GM18870 (cell line): ENCODE data around the gene FBRSL1.
A peak's percentile ranks its signal among the peaks of the same experiment; 100 is the strongest.
"Not testable (repeated sequence)": the region's sequence is repeated elsewhere in the genome, so short reads cannot be mapped to it uniquely, and the experiment has no call there.

Experiments used
- ATAC-seq: cut with Tn5 transposase; IDR thresholded peaks from one replicate; pipeline ENCODE4 v1.9.1; 2021; ENCODE audit warnings: moderate library complexity; ENCODE audit not compliant: unreplicated experiment

FBRSL1 gene

DNA sequence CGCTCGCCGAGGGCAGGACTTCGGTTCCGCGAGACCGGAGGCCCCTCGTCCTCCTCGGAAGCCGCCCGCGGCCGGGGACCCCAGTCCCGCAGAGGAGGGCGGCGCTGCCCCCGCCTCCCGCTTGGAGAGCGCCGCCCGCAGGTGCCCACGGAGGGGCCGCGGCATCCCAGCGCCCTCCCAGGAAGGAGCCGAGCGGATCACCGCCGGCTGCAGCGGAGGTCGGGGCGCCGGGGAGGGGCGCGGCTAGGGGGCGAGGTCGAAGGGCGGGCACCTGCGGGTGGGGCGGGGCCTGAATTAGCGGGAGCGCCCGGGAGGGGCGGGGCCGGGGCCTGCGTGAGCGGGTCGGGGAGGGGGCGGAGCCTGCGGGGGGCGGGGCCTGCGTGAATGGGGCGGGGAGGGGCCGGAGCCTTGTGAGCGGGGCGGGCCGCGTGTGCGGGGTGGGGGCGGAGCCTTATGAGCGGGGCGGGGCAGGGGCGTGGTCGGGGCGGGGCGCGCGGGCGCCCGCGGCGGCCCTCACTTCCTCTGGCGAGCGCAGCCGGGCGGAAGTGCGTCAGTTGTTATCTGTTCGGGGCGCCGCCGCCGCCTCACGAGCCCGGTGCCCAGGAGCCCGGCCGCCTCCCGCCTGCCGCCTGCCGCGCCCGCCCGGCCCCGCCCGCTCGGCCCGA, at the start of gene FBRSL1:
FBRSL1 (plus strand) TSS at position 550 of the 665 bp plus-strand sequence.
- ATAC-seq = no peak

DNA sequence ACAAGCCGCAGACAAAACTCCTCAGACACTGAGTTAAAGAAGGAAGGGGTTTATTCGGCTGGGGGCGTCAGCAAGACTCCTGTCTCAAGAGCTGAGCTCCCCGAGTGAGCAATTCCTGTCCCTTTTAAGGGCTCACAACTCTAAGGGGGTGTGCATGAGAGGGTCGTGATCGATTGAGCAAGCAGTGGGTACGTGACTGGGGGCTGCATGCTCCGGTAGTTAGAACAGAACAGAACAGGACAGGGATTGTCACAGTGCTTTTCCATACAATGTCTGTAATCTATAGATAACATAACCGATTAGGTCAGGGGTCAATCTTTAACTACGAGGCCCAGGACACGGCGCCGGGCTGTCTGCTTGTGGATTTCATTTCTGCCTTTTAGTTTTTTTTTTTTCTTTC, 49.5 kb upstream of the FBRSL1 start:
- not testable (repeated sequence) for ATAC-seq

DNA sequence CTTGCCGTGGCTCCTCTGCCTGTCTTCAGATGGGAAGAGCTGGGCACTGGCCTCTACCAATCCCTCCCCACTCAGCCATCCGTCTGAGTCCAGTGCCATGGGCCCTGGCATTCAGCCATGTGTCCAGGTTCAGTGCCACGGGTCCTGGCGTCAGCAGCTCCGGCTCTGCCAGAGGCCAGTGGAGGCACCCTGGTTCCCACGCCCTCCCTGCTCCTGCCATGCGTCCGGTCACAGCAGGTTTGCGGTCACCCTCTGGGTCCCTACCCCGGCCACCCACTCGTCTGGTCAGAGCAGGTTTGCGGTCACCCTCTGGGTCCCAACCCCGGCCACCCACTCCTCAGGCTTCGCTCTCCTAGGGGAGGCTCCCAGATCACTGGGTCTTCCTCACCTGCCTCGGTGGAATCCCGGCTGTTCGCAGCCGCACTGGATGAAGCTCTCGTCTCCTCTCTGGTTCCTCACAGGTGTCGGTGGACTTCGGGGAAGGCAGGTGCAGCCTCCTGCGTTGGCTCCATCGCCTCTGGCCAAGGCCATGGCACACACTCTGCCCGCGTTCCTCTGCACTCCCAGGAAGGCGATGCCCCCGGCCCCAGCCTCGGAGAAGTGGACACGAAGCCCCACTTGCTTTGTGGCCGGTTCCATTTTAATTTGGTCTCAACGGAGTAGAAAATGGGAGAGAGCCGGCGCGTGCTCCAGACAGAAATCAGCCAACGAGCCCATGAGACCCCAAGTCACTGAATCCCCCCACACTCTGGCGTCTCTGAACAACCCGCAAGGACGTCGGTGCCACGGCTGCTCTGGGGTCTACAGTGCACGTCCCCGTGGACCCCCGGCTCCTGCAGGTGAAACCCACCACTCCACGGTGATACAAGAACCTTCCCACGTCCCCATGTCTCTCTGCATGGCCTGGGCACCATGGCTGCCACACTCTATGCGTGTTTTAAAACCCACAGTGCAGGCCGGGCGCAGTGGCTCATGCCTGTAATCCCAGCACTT, 47.8 kb upstream of the FBRSL1 start:
- ATAC-seq = no peak

DNA sequence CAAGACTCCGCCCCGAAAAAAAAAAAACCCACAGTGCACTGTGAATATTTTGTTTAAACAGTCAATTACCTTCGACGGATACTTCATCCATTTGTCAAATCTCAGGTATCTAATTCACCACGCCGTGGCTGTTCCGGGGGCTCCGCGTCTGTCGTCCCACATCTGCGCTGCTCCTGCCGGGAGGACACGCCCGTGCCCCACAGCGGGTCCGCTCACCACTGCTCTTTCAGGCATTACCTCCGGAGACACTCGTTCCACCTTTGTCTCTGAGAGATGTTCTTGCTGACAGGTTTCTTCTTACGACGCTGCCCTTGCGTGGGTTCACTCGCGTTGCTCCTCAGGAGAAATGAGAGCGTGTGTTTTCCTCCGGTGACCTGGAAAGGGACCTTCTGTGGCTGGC, 46.9 kb upstream of the FBRSL1 start:
- no peak for ATAC-seq

DNA sequence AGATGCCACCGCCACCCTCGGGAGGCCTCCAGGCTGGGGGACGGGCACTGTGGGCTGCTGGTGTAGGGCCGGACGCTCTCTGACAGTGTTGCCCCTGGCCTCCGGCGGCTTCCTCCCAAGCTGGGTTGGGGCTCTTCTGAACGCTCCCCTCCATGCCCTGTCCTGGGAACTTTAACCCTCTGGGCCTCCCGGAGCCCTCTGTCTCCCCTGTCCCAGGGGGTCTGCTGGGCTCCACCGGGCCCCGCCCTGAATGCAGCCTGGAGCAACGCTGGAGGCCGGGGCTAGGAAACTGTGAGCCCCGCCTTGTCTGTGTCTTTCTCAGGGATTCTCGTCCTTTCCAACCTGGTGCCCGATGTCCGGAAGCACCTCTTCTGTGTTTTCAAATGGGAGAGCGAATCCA, 45.7 kb upstream of the FBRSL1 start:
- ATAC-seq = no peak

DNA sequence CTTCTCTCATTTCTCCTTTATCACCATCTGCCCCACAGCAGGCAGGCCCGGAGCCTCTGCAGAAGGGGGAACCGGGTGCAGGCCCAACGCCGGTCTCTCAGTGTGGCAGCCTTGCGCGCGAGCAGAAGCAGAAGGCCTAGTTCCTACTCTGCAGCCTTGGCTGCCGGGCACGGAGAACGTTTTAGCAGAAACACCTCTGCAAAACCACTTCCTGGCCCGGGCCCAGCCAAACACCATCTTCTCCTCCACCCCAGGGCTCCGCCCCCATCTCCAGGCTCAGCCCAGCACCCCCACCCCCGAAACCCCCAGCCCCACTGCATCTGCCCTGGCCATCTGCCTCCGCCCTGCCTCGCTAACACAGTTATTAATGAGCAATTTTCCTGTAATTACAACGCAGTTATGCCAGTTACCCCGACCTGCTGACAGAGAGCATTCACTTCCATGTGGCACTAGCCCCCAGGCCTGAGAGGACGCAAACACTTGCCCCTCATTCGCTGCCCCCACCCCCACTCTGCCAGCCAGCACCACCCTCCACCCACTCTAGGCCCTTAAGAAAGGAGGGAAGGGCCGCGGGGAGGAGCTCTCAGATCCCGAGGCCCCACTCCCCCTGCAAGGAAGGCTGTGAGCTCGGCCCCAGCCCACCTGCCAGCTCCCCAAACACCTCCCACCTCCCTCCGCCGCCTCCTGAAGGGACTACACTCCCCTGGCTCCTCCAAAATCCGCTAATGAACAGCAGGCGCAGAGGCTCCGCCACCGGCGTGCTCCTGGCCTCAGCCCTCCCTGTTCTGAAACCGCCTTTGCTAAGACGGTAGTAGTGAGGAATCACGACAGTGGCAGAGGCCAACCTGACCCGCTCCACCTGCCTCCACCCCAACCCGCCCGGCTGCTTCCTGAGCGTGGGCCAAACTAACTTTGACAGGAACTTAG, 44.7 kb upstream of the FBRSL1 start:
- no peak for ATAC-seq

DNA sequence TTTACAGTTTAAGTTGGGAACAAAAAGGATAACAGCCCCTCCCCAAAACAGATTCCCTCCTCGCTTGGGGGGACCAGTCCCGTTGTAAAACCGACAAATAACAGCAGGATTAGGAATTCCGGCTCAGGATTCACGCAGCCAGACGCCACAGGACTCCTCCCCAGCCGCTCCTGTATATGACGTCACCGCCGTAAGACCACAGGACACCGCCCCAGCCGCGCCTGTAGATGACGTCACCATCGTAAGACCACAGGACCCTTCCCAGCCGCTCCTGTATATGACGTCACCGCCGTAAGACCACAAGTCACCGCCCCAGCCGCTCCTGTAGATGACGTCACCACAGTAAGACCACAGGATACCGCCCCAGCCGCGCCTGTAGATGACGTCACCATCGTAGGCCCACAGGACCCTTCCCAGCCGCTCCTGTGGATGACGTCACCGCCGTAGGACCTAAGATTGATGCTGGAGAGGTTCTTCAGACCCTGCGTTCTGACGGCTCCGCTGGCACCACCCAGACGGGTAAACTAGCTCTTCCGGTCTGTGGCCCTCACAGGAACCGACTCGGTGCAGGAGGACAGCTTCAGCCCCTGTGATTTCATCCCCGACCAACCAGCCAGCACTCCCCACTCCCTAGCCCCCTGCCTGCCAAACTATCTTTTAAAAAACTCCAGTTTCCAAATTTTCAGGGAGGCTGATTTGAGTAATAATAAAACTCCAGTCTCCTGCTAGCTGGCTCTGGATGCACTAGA, 43.9 kb upstream of the FBRSL1 start:
- no peak for ATAC-seq

DNA sequence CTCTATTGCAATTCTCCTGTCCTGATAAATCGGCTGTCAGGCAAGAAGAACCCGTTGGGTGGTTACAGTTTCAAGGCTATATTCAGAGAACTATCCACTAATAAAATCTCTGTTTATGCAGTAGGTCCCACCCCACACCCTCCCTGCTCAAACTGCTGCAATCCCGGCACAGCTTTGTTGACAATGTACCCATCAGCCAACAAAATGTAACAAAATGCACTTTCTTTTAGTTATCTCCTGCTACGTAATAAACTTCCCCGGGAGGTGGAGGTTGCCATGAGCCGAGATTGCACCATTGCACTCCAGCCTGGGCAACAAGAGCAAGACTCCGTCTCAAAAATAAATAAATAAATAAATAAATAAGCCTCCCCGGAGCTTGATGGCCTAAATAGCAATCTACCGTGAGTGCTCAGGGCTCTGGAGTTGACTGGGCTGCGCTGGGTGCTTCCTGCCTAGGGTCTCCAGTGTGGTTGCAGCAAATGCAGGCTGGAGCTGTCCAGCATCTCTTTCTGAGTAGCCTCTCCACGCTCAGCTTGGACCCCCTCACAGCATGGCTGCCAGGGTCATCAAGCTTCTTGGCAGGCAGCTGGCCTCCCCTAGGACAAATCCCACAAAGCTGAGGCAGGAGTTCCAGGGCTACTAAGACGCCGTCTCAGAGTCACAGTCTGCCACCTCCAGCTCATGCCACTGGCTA, 43.2 kb upstream of the FBRSL1 start:
- no peak for ATAC-seq

DNA sequence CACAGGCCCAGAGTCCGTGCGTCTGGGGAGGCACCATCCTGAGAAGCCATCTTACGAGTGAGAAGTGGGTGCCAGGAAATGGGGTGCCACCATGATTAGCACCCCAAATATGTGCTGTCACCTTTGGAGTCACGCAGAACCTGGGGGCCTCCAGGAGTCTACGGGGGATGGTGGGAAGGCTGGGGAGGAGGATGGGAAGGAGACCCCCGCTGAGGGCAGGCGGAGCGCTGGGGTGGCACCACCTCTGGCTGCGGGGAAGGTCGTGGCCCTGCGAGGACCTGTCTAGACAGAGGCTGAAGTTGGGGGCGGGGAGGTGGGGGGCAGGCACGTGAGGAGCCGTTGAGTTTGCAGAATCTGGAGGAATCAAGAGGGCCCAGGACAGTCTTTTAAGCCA, 42.6 kb upstream of the FBRSL1 start:
- ATAC-seq = no peak

DNA sequence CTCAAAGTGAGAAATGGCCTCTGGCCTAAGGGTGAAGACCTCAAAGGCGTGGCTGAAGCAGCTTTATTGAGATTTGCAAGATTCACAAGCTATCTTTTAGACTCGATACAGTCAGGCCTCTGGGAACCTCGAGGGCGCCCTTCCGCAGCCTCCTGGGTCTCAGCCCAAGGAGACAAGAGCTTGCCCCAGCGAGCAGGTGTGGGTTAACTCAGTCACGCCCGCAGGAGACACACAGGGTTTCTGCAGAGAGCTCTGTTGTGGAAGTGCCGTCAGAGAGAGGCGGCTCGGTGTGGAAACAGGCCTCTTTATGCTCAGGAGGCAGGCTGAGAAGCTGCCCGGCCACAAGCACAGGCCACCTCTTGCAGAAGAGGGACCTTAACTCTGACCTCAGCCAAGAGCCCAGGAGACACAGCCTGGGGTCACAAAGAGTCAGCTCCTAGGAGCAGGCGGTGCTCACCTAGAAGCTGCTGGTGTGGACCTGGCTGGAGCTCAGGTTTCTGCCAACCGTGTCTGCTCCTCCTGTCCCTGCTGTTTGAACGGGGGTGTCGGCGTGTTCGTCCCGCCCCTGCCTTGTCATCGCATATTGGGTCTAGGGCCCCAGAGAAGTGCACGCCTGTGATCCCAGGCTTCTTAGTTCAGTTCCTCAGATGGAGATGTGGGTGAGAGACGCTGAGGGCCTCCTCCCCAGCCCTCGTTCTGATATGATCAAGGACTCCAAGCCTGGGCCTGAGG, 42.1 kb upstream of the FBRSL1 start:
- ATAC-seq = no peak

DNA sequence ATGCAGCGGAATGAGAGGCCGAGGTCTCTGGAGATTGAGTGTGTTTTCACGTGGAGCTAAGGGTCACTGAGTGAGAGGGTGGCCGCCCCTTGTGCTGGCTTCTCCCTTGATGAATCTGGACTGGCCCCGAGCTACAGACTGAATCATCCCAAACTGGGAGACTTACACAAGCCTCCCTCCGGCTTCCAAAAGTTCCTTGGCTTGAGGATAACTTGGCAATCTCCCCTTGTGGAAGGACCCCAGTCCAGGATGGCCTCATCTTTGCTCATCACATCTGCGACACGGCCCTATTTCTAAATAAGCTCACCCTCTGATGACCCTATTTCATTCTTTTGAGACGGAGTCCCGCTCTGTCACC, 41.5 kb upstream of the FBRSL1 start:
- no peak for ATAC-seq

DNA sequence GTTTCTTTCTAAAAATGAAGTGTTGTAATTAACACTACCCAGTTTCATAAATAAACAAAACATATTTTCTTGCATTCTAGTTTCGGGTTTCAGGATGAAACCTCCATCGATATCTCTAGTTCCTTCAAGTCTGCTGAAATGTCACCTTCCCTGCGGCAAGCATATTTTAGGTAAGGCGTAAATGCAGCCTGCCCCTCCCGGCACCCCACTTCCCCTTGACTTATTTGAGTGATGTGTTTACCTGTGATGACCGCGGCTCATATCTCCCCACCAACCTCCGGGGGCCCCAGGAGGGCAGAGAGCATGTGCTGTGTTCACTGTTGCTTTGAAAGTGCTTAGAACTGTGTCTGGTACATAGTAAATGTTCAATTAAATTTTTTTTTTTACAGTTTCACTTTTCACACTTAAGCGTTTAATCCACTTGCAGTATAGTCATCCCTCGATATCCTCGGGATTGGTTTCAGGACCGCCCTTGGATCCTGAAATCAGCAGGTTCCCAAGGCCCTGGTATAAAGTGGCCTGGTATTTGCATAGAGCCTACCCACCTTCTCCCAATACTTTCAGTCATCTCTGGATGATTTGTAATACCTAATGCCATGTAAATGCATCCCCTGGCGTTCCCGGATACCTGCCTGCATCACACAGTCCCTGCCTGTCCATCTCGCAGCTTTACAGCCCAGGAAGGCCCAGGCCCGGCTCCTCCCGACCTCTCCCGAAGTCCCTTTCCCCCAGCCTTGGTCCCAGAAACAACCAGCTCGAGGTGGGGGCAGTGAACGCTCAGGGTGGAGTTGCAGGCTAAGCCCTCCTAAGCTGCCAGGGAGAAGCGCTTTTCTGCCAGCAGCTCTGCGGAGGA, 40.2 kb upstream of the FBRSL1 start:
- peak; percentile 67 for ATAC-seq

DNA sequence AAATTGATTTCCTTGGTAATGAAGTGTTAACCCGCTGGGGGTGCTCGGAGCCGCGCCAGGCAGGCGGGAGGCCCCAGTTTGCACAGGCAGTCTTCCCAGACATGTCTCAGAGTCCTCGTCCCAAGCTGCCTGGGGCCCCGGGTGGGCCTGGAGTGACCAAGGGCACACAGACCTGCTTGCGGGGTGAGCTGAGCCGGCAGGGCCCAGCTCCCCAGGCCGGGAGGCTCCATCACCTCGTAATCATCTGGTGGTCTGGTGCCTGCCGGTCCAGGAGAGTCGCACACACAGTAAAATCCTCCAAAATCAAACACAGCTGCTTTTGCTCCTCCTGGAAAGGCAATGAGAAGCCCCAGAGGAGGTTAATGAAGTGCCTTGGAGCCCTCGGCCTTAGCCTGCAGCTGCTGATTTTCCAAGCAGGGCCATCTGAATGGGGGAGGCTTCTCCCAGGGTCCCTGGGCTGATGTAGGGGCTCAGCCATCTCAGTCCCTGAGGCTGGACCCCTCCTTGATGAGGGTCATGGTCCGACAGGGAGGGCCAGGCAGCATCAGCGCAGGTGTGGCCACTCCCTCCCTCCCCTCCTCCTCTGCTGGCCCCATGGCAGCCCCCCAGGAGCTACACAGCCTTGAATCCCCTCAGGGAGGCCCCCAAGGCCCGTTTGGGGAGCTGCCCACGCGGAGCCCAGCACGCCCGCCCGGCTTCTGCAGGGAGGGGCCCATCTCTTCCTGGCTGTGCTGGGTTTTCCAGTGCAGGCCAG, 39.4 kb upstream of the FBRSL1 start:
- ATAC-seq = no peak

DNA sequence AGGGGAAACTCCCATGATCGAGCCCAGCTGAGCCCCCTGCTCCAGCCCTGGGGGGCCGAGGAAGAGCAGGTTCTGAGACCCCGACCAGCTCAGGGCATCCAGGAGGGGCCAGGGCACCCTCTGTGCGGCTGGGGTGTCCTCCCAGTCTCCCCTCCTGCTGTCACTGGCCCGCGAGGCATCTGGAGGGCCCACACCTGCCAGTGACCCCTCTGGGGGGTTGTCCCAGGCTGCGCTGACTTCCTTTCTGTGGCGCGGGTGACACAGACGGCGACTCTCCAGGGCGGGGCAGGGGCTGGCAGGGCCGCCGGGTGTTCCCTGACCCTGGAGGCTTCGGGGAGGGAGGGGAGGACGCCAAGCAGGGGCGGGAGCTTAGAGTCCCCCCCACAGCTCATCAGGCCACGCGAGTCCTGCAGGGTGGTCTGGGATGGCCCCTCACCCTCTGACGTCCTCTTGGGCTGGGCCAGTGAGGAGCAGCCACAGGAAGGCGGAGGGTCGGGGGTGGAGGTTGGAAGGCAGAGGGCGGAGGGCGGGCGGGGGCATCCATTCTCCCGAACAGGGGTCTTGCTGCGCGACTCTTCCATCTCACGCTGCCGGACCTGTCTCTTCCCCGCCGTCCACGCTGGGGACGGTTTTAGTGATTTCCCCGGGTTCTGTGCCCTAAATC, 38.6 kb upstream of the FBRSL1 start:
- no peak for ATAC-seq

DNA sequence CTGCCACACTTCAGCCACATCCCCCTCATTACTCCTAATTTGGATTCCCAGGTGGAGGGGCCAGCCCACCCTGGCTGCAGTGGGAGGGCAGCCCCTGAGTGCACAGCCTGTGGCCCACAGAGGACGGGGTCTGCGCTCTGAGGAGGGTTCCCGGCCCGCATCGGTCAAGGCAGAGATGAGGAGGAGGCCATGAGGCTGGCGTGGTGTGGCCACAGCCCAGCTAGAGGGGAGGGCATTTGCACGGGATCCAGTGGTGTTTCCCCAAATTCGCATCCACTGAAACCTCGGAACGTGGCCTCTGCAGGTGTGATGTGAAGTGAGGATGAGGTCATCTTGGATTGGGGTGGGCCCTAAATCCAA, 38.1 kb upstream of the FBRSL1 start:
- ATAC-seq = no peak

DNA sequence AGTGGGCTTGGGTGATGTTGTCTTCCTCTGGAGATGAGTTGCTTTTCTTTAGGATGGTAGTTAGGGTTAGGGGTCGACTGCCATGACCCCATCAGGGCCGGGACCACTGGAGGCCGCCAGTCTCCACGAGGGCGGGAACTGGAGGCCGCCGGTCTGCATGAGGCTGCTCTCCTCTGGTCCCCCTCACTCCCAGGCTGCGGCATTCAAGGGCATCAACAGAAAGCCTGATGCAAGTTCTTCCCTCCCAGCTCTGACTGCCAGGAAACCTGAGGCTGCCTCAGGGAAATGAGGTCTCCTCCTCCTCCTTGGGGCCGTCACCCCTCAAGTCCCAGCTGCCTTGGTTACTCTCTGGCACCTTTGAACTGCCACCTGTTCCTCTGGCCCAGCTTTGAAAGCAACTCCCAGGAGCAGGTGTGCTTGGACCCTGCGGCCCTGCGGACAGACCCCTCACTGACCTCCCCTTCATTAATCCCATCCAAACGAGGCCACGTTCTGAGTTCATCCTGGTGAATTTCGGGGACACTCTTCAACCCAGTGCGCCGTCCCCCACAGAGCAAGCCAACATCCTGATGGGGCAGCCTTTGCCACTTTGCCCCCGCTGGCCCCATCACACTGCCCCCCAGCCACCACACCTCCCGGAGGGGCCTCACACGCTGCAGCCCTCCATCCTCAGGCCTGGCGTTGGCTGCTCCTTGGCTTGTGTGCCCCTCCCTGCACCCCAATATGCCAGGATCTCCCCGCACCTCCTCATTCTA, 37.2 kb upstream of the FBRSL1 start:
- no peak for ATAC-seq
